HG03159 (cell line): ENCODE data around the gene SAMD10.
"Not testable (repeated sequence)": the region's sequence is repeated elsewhere in the genome, so short reads cannot be mapped to it uniquely, and the experiment has no call there.

Experiments
- ATAC-seq: cut with Tn5 transposase; IDR thresholded peaks from one replicate; pipeline ENCODE4 v1.9.1; 2021; ENCODE audit warnings: mild to moderate bottlenecking, moderate library complexity; ENCODE audit not compliant: unreplicated experiment

The SAMD10 gene

DNA sequence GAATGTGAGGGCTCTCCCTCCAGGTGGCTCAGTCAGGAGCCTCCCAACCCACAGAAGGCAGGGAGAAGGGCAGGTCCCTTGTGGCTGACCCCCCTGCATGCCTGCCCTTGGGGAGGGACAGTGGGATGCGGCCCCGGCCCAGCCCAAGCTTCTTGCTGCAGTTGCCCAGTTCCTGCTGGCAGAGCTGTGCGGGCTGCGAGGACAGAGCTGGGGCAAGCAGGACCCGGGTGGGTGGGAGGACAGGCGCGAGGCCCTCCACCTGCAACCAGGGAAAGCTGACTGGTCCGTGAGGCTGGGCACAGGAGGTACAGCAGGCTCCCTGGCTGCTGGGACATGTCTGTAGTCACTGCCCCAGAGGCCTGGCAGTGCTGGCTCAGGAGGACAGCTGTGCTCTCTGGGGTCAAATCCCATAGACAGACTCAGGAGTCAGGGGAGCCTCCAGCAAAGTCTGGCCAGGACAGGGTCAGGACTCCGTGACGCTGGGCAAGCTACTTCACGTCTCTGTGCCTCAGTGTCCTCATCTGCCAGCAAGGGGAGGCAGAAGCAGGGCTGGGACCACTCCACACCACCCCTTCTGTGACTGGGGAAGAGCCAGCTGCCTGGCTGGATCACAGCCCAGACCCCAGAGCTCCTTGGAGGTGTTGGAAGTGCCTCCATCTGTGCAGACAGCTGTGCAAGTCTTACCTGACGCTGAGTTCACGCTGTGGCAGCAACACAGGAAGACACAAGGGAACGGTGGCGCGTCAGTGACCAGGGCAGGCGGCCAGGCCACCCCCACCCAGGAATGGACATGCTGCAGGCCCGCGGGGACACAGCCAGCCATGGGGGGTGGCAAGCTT is 36.3 kb downstream of the SAMD10 start:
- no peak for ATAC-seq

DNA sequence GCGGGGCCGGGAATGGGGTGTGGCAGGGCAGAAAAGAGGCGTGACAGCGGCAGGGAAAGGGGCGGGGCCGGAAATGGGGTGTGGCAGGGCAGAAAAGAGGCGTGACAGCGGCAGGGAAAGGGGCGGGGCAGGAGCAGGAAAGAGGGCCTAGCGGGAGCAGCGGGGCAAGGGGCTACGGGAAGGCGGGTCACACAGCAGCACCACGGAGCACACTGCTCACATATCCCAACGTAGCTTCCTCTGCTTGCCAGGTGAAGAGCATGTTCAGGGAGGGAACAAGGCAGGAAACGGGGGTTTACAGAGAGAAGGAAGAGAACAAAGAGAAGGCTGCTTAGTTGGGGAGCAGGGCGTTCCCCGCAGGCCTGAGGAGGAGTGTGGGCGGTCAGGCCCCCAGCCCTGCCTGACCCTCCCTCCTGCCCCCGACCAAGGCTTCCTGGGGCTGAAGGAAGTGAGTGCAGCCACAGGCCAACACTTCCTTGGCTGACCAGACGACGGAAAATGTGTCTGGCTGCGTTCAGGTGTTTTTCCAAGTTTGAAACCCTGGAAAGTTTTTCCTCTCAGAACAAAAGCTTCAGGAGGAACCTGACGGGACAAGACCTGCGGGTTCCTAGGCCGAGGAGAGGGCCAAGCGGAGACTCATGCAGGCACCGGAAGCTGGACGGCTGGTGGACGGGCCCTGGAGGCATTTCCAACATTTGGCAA is 37.0 kb downstream of the SAMD10 start:
- ATAC-seq, result no peak

DNA sequence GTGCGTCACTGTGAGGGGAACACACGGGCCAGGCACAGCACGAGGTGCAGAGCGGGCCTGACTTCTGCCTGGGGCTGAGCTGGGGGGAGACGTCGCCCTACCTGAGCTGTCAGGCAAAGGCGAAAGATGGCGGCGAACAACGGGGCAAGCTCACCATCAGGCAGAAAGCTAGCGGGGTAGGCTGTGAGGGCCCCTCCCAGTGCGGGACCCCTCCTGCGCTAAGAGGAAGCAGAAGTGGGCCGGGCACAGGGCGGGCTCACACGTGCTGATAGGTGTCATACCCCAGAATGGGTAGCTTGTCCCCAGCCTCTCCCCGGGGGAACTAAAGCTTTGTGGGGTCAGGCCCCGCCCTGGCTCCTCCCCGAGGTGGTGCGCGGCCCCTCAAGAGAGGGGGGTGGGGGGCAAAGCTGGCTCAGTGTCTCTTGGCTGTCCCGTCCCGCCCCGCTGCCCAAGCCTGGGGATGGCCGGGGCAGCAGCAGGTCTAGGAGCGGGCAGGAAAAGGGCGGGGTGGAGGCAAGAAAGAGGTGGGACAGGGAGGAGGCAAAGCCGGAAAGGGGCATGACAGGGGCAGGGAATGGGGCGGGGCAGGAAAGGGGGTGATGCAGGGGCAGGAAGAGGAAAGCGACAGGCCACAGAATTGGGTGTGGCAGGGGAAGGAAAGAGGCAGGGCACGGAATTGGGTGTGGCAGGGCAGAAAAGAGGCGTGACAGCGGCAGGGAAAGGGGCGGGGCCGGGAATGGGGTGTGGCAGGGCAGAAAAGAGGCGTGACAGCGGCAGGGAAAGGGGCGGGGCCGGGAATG is 38.0 kb downstream of the SAMD10 start:
- ATAC-seq, result no peak

DNA sequence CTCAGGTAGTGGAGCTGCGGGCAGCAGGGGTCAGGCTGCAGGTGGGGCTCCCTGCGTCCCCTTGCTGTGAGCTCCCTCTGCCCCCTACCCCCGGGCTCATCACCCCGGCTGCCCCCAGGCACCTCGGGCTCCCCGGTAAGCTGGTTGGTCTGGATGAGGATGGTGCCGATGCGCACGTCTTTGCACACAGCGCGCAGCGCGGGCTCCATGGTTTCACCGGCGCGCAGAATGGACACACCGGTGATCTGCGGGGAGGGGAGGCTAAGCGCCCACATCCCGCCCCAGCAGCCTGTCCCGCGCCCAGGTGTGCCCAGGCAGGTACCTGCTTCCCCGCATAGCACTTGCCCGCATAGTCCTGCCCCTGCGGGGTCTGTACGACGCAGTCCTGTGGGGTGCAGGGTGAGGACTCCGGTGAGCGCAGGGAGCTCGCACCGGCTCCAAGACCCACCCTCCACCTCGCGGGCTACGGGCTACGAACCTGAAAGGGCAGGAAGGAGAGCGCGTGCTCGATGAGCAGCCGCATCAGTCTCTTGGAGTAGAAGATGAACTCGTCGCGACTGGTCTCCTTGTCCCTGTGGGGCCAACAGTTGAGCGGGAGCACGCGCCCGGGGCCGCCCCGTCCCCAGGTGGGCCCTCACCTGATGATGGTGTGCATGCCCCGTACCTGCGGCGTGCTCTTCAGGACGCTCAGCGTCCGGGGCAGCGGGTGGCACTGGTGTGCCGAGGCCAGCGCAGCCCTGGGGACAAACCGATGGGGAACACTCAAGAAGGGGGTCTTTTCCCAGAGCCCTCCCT is 38.8 kb downstream of the SAMD10 start:
- no peak for ATAC-seq

DNA sequence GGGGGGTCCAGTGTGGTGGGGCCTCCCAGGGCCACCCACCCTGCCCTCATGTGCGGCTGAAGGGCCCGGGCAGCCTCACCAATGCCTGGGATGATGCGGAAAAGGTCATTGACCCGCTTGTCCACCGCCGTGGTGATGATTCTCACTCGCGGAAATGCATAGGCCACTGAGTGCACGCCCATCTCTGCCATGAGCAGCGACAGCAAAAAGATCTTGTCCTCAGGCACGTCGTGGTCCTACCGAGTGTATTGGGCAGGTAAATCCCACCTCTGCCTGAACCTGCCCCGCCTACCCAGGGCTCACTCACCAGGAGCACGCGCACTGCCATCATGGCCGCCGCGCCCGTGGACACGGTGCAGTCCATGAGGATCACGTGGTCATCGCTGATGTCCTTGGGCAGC is 39.4 kb downstream of the SAMD10 start:
- ATAC-seq, result no peak

DNA sequence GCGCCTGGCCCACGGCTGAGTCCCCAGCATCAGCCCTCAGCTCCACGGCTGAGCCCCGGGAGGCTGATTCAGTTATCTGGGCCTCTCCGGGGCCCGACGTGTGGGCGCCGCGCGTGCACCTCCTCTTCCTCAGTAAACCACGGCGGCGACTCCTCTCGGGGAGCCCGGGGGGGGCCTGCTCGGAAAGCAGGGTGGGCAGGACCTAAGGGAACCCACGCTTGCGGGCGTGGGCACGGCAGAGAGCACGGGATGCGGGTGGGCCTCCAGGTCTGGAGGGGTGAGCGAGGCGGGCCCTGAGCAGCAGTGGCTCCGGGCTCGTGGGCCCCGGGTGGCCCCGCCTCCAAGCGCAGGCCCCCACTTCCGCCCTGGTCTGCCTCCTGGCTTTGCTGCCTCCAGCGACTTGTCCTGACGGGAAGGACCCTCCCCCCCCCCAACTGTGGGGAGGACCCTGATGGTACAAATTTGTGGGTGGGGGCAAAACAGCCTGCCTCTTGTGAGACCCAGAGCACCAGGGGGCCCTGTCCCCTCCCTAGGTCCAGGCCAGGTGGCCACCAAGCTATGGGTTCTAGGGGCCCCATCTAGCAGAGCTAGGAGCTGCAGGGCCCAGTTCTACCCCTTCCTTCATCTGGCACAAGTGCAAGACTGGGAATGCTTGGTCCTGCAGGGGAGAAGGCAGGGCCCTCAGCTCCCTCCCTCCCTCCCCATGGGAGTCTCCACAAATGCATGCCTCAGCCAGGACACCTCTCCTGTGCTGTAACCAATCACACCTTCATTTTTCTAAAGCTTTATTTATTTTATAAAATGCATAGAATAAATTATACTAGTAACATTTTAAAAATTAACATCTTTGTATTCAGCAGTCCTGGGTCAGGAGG is 40.1 kb downstream of the SAMD10 start:
- ATAC-seq, result no peak

DNA sequence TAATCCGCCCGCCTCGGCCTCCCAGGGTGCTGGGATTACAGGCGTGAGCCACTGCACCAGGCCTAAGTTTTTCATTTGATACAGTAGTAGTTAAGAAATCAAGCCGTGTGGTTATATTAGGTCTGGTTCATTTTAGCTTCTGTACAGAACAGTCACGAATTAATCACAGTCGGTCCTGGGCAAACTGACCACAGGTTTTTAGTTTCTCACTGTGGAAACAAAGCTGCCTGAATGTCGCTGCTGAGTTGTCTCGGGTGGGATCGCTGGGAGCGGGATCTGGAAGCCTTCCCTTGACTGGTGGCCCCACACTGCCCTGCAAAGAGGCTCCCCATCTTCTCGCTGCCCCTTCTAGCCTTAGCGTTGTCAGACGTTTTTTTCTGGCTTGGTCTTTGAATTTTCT is 41.8 kb downstream of the SAMD10 start:
- no peak for ATAC-seq

DNA sequence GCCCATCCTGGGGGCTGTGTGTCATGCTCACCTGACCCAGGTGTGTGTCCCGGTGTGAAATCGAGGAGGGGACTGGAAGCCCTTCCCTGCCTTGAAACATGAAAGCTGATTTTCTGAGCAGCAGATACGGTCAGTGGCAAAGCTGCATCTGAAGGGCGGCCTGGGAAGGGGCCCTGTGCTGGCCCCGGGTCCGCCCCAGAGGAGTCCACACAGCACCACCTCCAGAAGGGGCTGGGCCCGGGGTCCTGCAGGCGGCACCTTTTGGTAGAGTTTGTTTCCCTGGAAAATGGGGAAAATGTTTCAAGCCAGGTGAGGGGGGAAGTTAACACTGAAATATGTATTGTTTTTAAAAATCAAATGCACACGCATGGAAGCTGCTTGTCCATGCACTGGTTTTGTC is 44.0 kb downstream of the SAMD10 start:
- ATAC-seq, result no peak

DNA sequence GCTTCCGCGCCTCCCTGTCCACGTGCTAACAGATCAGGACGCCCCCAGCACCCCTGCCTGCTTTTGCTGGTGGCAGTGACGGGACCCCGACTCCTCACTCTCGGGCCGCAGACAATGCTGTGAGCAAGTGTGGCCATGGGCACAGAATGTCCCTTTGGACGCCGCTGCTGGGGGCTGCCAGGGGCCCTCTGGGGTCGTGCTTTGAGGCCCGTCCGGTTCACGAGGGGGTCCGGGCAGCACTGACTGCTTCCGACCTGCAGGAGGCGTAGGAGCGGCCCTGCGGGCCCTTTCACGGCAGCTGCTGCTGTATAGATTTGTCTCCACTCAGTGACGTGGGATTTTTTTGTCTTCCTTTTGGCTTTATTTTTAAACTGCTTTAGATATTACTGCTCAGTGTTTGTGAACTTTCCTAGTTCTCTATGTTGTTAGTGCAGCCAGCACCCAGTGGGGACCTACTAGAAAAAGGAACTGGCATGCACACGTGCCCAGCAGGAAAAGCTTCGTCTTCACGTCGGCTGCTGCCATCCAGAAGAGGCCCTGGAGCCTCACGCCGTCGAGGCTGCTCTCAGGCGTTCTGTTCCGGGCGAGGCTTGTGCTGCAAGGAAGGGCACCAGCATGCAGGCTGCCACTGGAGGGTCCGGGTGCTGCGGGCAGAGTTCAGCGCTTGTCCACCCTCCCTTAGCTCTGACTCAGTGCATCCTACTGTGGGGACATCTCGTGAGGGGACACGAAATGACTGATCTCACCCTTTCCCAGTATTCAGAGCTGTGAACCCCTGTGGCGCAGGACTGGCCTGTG is 45.0 kb downstream of the SAMD10 start:
- no peak for ATAC-seq

DNA sequence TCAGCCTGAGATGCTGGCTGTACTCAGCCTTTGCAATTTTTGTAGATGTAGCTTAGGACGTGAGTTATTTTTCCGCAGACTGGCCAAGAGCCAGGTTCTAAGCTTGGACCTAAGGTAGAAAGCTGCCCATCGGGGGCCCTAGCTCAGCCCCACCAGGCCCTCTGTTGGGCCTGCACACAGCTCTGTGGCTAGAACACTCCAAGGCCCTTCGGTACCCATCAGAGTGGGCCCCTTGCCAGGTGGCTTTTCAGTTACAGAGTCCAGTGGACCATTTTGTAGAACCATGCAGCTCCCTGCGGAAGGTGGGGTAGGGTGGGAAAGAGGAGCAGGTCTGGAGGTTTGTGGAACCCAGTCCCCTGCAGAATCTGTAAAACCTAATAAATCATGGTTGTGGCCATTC is 45.8 kb downstream of the SAMD10 start:
- ATAC-seq, result no peak

DNA sequence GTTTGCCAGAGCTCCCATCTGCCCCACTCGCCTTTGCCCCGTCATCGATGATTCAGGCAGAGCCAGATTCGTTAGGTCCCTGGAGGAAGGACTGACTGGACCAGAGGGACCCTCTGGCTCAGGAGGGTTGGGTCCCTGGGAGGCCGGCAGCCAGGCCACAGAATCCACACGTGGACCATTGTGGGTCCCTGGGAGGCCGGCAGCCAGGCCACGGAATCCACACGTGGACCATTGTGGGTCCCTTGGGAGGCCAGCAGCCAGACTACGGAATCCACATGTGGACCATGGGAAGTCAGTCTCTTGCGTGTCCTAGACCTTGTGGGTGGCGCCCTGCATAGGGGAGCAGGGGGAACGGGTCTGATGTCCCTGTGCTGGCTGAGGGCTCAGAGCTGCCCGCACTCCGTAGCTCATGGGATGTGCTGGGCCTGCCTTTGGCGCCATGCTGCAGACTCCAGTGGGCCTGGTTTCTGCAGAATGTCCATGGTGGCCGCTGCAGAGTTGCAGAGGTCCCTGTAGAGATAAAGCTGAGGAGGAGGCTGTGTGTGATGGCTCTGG is 46.8 kb downstream of the SAMD10 start:
- ATAC-seq, result no peak

DNA sequence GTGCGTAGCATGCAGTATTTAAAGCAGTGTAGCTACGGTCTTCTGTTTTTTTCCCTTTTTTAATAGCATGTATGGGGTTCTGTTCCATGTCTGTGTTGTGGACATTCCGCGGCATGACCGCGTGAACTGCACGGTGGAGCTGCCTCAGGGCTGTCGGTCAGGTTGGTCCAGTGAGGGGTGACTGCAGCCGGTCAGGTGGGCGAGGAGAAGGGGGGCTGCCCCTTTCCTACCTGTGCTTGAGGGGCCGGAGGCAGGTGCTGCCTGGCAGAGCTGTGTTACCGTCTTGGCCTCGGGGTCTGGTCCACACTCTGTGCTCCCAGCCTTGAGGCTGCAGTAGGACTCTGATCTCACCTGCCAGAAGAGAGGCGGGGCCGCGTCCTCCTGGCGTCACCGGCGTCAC is 47.7 kb downstream of the SAMD10 start:
- no peak for ATAC-seq

DNA sequence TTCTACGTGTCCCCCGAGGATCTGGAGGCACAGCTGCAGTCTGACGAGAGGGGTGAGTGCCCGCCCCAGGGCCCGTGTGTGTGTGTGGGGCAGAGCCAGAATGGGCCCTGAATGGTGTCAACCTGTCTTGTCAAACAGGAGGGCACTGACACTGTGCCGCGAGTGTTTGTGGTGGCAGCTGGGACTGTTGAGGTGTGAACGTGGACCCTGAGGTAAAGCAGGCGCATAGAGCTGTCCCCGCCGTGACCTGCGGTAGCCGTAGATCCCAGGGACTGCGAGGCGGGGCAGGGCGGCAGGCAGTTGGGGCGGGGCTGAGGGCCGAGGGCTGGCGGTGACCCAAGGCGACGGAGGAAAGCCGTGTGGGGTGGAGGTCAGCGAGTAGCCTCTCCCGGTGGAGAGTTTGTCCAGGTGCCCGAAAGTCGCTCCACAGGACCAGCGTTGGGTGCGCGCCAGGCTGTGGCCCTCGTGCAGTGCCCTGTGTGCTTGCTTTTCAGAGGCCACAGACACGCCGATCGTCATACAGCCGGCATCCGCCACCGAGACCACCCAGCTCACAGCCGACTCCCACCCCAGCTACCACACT is 48.4 kb downstream of the SAMD10 start:
- no peak for ATAC-seq

DNA sequence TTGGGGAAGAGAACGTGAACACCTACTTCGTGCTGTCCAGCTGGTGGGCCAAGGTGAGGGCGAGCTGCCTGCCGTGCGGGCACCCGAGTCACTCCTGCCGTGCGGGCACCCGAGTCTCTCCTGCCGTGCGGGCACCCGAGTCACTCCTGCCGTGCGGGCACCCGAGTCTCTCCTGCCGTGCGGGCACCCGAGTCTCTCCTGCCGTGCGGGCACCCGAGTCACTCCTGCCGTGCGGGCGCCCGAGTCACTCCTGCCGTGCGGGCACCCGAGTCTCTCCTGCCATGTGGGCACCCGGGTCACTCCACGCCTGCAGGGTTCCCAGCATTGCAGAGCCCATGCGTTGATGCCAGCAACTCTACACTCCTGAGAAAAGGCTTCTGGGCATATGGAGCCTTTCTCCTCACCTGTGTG is 50.0 kb downstream of the SAMD10 start:
- not testable (repeated sequence) for ATAC-seq

DNA sequence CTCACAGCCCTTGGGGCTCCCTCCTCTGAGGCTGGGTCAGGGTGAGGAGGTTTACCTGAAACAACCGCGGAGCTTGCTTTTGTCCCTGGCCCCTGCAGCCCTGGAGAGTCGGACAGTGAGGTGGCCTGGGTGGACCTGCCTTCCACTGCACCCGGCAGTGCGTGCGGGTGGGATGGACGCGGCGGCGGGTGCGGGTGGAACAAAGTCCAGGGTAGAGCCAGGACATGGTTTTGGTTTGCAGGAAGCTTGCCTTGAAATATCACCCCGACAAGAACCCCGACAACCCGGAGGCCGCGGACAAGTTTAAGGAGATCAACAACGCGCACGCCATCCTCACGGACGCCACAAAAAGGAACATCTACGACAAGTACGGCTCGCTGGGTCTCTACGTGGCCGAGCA is 50.4 kb downstream of the SAMD10 start:
- no peak for ATAC-seq

DNA sequence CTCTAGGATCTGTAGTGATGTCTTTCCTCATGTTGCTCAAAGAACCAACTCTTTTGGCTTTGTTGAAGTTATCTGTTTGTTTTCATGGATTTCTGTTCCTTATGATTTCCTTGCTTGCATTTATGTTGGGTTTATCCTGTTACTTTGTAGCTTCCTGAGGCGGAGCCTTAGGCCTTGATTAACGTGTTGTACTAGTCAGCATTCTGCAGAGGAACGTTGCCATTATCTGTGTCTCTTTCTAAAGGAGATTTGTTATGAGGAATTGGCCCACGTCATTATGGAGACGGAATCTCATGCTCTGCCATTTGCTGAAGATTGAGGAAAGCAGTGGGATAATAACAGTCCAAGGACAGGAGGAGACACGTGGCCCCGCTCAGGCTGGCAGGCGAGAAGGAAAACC is 53.1 kb downstream of the SAMD10 start:
- no peak for ATAC-seq

DNA sequence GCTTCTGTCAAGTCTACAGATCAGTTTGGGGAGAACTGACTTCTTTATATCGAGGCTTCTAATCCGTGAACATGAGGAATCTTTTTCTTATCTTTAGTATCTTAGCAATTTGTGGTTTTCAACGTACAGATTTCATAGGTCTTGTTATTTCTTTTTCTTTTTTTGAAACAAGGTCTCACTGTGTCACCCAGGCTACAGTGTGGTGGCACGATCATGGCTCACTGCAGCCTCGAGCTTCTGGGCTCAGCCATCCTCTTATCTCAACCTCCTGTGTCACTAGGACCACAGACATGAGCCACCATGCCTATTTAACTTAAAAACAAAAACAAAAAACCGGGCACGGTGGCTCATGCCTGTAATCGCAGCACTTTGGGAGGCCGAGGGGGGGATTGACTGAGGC is 55.2 kb downstream of the SAMD10 start:
- ATAC-seq, result no peak
